Measurements from ENCODE around the gene CASP4.
"Not testable (repeated sequence)": the region's sequence is repeated elsewhere in the genome, so short reads cannot be mapped to it uniquely, and the experiment has no call there.

Gene CASP4

DNA sequence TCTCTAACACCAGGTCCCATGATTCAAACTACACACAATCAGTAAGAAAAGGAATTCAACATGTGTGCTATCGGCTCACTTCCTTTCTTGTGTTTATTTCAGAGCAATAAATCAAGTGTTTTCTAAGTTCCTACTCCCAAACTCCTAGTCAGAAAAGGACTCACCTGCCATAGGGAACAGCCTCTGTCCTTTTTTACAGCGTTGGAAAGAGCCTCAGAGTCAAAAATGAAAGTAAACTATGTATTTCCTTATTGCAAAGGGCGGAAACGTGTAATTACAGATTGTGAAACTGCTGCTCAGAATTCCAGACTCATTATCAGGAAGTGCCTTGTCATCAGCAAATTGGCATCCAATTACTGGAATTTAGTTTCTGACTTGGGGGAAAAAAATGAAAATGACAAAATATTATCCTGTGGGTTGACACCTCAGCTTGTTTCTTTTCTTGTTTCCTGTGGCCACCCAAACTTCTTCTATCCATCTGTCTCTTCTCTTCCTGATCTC lies at the start of gene CASP4:
CASP4 (minus strand) TSS at position 220 of the 501 bp plus-strand sequence; CDS start at position 171, 49 bp downstream.
- DNase-seq (ENCODE audit: low read depth, low spot score) = no peak

- no peak for DNase-seq (ENCODE audit: low read depth, low spot score)
Observed at GRCh38 chr11:105007463-105007862, 39.1 kb upstream of the CASP4 start.

DNA sequence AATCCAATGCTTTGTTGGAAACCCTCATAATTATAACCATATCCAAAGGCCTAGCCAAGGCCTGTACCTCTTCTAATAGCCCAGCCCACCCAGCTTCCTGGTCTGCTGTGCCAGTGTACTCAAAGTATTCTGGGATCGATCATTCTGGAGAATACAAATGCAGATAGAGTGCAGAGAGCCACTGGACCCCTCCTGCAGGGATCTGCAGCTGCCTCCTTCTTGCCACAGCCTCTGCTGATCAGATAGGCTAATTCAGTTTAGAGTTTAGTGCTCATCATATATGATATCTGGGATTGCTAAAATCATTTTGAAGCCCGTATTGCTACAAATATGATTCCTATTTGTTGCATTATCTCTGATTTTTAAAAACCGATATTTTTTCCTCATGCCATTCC lies 37.1 kb upstream of the CASP4 start:
- no peak for DNase-seq (ENCODE audit: low read depth, low spot score)

- no peak for DNase-seq (ENCODE audit: low read depth, low spot score)
Observed at GRCh38 chr11:105004021-105004420, 35.6 kb upstream of the CASP4 start.

GRCh38 chr11:105003151-105003550 lies 34.8 kb upstream of the CASP4 start:
- DNase-seq (ENCODE audit: low read depth, low spot score) = no peak

DNA sequence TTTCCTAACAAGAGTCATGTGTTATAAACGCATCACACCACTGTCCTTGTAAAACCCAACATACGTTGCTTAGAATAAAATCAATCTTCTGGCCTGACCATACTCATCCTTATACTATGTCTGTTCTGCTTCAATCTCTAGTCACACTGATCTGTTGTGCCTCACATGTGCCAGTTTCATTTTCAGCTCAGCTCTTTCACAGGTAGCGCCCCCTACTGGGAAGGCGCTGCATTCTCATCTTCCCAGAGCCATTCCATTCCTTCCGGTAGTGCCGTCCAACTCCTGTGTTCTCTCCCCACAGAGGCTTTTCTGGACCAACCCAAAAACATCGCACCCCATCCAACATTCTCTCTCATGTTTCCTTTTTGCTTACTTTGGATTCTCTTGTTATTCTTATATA lies 32.4 kb upstream of the CASP4 start:
- DNase-seq (ENCODE audit: low read depth, low spot score) = peak; percentile 64

- DNase-seq (ENCODE audit: low read depth, low spot score) = peak; percentile 23
Observed at GRCh38 chr11:105000167-105000566, 31.8 kb upstream of the CASP4 start.

DNA sequence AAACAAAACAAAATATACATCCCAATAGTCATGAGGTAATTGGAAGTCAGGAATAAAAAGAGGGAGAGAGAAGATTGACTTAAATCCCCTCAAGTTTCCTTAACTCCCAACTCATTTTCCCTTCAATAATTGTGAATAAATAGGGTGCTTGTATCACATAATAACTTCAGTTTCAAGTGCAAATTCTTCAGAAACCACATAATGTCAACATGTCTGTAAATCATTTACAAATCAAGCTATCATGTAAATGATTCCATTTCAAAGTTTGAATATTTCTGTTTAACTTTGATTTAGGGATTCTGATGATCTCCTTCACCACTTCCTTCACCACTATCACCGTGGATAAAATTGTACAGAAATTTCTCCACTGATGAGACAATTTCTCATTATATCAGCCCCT lies 31.3 kb upstream of the CASP4 start:
- DNase-seq (ENCODE audit: low read depth, low spot score) = no peak

GRCh38 chr11:104997288-104997687 lies 28.9 kb upstream of the CASP4 start:
- DNase-seq (ENCODE audit: low read depth, low spot score) = no peak

GRCh38 chr11:104995001-104995408 lies 26.6 kb upstream of the CASP4 start:
- no peak for DNase-seq (ENCODE audit: low read depth, low spot score)

- DNase-seq (ENCODE audit: low read depth, low spot score) = no peak
Observed at GRCh38 chr11:104992781-104993180, 24.4 kb upstream of the CASP4 start.

GRCh38 chr11:104991994-104992393 lies 23.6 kb upstream of the CASP4 start:
- no peak for DNase-seq (ENCODE audit: low read depth, low spot score)

- no peak for DNase-seq (ENCODE audit: low read depth, low spot score)
Observed at GRCh38 chr11:104984808-104985207, 16.4 kb upstream of the CASP4 start.

- no peak for DNase-seq (ENCODE audit: low read depth, low spot score)
Observed at GRCh38 chr11:104979839-104980238, 11.5 kb upstream of the CASP4 start.

GRCh38 chr11:104973616-104974015 lies 5.2 kb upstream of the CASP4 start:
- no peak for DNase-seq (ENCODE audit: low read depth, low spot score)

- DNase-seq (ENCODE audit: low read depth, low spot score) = not testable (repeated sequence)
Observed at GRCh38 chr11:104972924-104973323, 4.5 kb upstream of the CASP4 start.

DNA sequence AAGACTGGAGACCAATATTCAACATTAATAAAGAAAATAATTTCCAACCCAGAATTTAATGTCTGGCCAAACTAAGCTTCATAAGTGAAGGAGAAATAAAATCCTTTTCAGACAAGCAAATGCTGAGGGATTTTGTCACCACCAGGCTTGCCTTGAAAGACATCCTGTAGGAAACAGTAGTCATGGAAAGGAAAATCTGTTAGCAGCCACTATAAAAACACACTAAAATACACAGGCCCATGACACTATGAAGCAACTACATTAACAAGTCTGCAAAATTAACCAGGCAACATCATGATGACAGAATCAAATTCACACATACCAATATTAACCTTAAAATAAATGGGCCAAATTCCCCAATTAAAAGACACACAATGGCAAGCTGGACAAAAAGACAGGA lies 2.4 kb upstream of the CASP4 start:
- no peak for DNase-seq (ENCODE audit: low read depth, low spot score)

DNA sequence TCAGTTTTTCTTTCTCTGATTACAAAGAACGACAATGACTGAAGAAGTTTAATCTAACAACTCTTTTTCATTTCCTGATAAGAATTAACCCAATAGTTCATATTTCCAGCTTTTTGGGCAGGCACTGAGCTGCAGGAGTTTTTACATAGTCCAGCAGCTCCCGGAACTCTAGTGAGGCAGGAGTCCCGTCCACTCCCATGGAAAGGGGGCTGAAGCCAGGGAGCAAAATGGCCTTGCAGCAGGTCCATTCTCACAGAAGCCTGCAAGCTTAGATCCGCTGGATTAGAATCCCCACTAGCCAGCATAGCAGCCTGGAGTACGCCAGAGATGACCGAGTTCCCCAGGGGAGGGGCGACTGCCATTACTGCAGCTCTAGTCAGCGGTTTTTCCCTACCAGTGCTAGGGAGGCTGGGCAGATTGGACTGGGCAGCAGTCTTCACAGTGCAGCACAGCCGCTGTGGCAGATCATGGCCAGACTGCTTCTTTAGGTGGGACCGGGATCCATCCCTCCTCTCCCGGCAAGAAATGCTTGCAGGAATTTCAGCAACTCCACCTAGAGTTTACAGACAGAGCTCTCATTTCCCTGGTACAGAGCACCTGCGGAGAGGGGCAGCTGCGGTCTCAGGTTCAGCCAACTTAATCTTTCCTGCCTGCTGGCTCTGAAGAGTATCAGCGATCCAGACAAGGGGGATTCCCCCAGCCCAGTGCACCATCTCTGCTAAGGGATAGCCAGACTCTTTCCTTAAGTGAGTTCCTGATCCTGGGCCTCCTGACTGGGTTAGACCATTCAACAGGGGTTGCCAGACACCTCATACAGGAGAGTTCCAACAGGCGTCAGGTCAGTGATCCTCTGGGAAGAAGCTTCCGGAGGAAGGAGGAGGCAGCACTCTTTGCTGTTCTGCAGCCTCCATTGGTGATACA lies 742 bp upstream of the CASP4 start:
- peak; percentile 14 for DNase-seq (ENCODE audit: low read depth, low spot score)

DNA sequence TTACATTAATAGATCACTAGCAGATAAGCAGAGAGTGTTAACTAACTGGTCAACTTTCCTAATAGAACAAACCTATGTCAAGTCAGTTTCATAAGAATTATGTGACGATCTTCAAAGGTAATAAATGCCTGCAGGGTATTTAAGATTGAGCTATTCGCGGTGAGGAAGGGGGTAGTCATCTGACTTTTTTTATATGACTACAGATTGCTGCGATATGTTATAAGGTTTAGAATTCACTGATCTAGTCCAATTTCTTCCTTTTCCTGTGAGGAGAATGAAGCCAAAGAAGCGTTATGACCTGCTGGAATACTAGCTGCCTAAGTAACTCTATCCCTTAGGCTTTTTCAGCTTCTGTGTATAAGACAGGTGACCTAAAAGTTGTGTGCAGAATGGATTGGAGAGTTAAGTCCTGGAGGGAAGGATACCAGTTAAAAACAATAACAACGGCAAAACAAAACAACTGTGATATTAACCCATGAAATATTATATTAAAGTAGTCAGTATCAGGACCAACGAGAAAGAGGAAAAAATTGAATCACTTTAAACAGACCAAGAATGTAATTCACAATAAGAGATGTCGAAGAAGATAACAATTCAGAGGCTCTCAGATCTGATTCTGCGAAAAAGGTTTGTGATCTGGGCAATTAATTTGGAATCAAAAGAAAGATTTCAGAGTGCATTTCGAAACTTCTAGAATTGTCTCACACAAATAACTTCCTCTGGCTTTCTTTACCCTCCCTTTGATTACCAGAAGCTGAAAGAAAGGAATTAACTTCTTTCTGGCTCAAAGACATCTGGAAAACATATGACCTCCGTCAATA lies 630 bp downstream of the CASP4 start:
- DNase-seq (ENCODE audit: low read depth, low spot score) = no peak

GRCh38 chr11:104965735-104966134 lies 2.6 kb downstream of the CASP4 start:
- DNase-seq (ENCODE audit: low read depth, low spot score) = no peak

DNA sequence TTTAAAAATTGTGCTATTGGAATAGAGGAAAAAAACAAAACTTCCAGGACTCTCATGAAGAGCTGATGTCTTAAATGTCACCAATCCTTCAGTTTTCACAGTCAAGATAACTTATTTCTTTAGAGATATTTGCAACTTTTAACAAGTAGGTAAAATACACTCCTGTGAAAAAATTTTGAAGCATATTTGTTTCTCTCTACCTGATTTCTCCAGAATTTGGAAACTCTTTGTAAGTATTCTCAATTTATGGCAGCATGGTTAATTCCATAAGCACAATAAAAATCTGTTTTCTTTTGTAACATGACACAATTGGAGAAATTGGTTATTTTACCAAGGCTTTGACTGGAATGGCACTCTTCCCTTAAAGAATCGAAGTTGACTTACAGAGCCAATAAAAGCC lies 4.1 kb downstream of the CASP4 start:
- DNase-seq (ENCODE audit: low read depth, low spot score) = no peak

DNA sequence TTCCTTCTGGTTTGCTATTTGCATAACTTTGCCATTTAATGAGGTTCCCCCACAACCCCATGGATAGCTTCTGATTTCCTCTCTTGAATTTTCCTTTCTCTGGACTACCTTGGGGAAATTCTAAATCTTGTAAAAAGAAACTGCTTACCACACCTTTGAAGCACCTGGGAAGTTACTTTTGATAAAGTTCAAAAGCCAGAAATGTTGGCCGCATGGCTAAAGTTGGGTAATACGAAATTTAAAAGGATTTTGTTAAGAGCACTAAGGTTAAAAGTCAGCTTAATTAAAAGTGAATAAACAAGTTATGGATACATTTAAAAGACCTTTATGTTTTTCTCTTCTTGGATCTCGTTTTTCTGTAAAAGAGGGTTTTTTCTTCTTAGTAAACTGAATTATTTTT lies 5.5 kb downstream of the CASP4 start:
- no peak for DNase-seq (ENCODE audit: low read depth, low spot score)

Data from ELF-1 (cell line).